Osteocyte (in vitro differentiated cells): ENCODE data around the gene ZNF778. TPM values are rescaled to one million over a fixed set of nuclear protein-coding genes. Genes with fewer than 3 reads are reported as not detected.
"Not testable (repeated sequence)": the region's sequence is repeated elsewhere in the genome, so short reads cannot be mapped to it uniquely, and the experiment has no call there.

ENCODE experiments used
- DNase-seq: peaks from one replicate; pipeline ENCODE4 v3.0.0; 2021; ENCODE audit warnings: mixed read lengths; ENCODE audit not compliant: unreplicated experiment; ENCODE audit errors: extremely low spot score
- H3K27ac Mint-ChIP-seq: one replicate; pipeline ENCODE4 v1.8.0; 2021; ENCODE audit warnings: mild to moderate bottlenecking, mixed read lengths; ENCODE audit not compliant: unreplicated experiment
- H3K27me3 Mint-ChIP-seq: one replicate; pipeline ENCODE4 v1.8.0; 2021; ENCODE audit warnings: mixed read lengths; ENCODE audit not compliant: unreplicated experiment
- H3K36me3 Mint-ChIP-seq: one replicate; pipeline ENCODE4 v1.8.0; 2021; ENCODE audit warnings: mixed read lengths; ENCODE audit not compliant: unreplicated experiment
- H3K4me1 Mint-ChIP-seq: one replicate; pipeline ENCODE4 v1.8.0; 2021; ENCODE audit warnings: mixed read lengths; ENCODE audit not compliant: unreplicated experiment
- H3K4me3 Mint-ChIP-seq: one replicate; pipeline ENCODE4 v1.8.0; 2021; ENCODE audit warnings: mild to moderate bottlenecking, moderate library complexity, mixed read lengths; ENCODE audit not compliant: unreplicated experiment
- H3K9me3 Mint-ChIP-seq: one replicate; pipeline ENCODE4 v1.8.0; 2021; ENCODE audit warnings: mixed read lengths; ENCODE audit not compliant: unreplicated experiment
- CTCF ChIP-seq: fragments of 200-600 bp; sonication (generic); IDR thresholded peaks from 2 replicates; pipeline ENCODE4 v1.5.0; 2021; ENCODE audit warnings: antibody characterized with exemption, mild to moderate bottlenecking, moderate library complexity
- total RNA-seq: library from RNA; stranded (reverse); gene quantifications from 2 replicates; pipeline ENCODE4 v1.2.1, GENCODE V29; 2021

The ZNF778 gene
- total RNA-seq, 1 donor from 2014 or later = 10.5 TPM

- Mint-ChIP-seq H3K36me3 (no peaks in the 10 kb centered on the region), H3K27ac (no peak overlapping the region), H3K9me3 (no peaks in the 10 kb centered on the region), H3K4me3 (no peak overlapping the region), H3K4me1 (no peaks in the 10 kb centered on the region), H3K27me3 (no peaks in the 10 kb centered on the region)
- DNase-seq = no peak
- no peak for TF ChIP-seq CTCF
Measured at GRCh38 chr16:89183975-89184676, 33.4 kb upstream of the ZNF778 start.

GRCh38 chr16:89184677-89184932, 32.9 kb upstream of the ZNF778 start:
- H3K36me3 Mint-ChIP-seq = no peaks in the 10 kb centered on the region
- no peak for DNase-seq
- H3K4me1 Mint-ChIP-seq = no peaks in the 10 kb centered on the region
- no peaks in the 10 kb centered on the region for H3K9me3 Mint-ChIP-seq
- TF ChIP-seq CTCF = no peak
- H3K27me3 Mint-ChIP-seq = no peaks in the 10 kb centered on the region
- H3K27ac Mint-ChIP-seq = no peak overlapping the region
- H3K4me3 Mint-ChIP-seq = no peak overlapping the region

- no peaks in the 10 kb centered on the region for H3K36me3 Mint-ChIP-seq
- H3K27me3 Mint-ChIP-seq = no peaks in the 10 kb centered on the region
- H3K9me3 Mint-ChIP-seq = no peaks in the 10 kb centered on the region
- H3K27ac Mint-ChIP-seq = no peak overlapping the region
- H3K4me1 Mint-ChIP-seq = no peaks in the 10 kb centered on the region
- TF ChIP-seq CTCF = no peak
- no peak overlapping the region for H3K4me3 Mint-ChIP-seq
- no peak for DNase-seq
Measured at GRCh38 chr16:89184933-89185794, 32.3 kb upstream of the ZNF778 start.

- not testable (repeated sequence) for DNase-seq, H3K27ac Mint-ChIP-seq, H3K36me3 Mint-ChIP-seq
Measured at GRCh38 chr16:89185887-89186592, 31.5 kb upstream of the ZNF778 start.

GRCh38 chr16:89186593-89187031, 30.9 kb upstream of the ZNF778 start:
- not testable (repeated sequence) for H3K4me3 Mint-ChIP-seq, H3K4me1 Mint-ChIP-seq, DNase-seq, H3K27me3 Mint-ChIP-seq, H3K36me3 Mint-ChIP-seq, H3K27ac Mint-ChIP-seq, H3K9me3 Mint-ChIP-seq

More at GRCh38 chr16:89185887-89186592, 31.5 kb upstream of the ZNF778 start:
- not testable (repeated sequence) for H3K4me3 Mint-ChIP-seq, H3K4me1 Mint-ChIP-seq, H3K9me3 Mint-ChIP-seq, H3K27me3 Mint-ChIP-seq
